ENCODE measurements around the gene SPDYE8. TPM values are rescaled to one million over a fixed set of nuclear protein-coding genes. Genes with fewer than 3 reads are reported as not detected.
"Not testable (repeated sequence)": the region's sequence is repeated elsewhere in the genome, so short reads cannot be mapped to it uniquely, and the experiment has no call there.

The SPDYE8 gene
- not detected for total RNA-seq

- DNase-seq; H3K36me3 Mint-ChIP-seq (ENCODE audit: low read depth); H3K9me3 Mint-ChIP-seq; H3K4me1 Mint-ChIP-seq; H3K4me3 Mint-ChIP-seq; POLR2A ChIA-PET; H3K27ac Mint-ChIP-seq; H3K27me3 Mint-ChIP-seq; CTCF ChIA-PET: not testable (repeated sequence)
These were observed at the start of gene SPDYE8 for GRCh38 chr7:73029666-73030065. SPDYE8 (minus strand) TSS chr7:73029766; CDS start chr7:73027966, 1,800 bp downstream.

GRCh38 chr7:73057811-73058210 is 28.2 kb upstream of the SPDYE8 start, which contains the start of gene SPDYE11:
SPDYE11 (minus strand) TSS chr7:73057911; CDS start chr7:73056111, 1,800 bp downstream.
- POLR2A ChIA-PET; H3K27me3 Mint-ChIP-seq; H3K36me3 Mint-ChIP-seq (ENCODE audit: low read depth); H3K9me3 Mint-ChIP-seq; H3K4me1 Mint-ChIP-seq; DNase-seq; CTCF ChIA-PET; H3K27ac Mint-ChIP-seq; H3K4me3 Mint-ChIP-seq: not testable (repeated sequence)

GRCh38 chr7:73006491-73006890 is 23.1 kb downstream of the SPDYE8 start:
- H3K9me3 Mint-ChIP-seq; H3K27me3 Mint-ChIP-seq; H3K27ac Mint-ChIP-seq; H3K4me1 Mint-ChIP-seq; CTCF ChIA-PET; POLR2A ChIA-PET; H3K36me3 Mint-ChIP-seq (ENCODE audit: low read depth): not testable (repeated sequence)
- DNase-seq = peak; percentile 4
- peak overlapping the region; percentile 41 for H3K4me3 Mint-ChIP-seq

- POLR2A ChIA-PET; H3K9me3 Mint-ChIP-seq; H3K4me1 Mint-ChIP-seq; CTCF ChIA-PET; H3K27me3 Mint-ChIP-seq; H3K36me3 Mint-ChIP-seq (ENCODE audit: low read depth): not testable (repeated sequence)
- peak; percentile 85 for DNase-seq
- Mint-ChIP-seq H3K4me3 (peak overlapping the region; percentile 86), H3K27ac (peak overlapping the region; percentile 96)
These were observed 23.7 kb downstream of the SPDYE8 start for GRCh38 chr7:73005693-73006447.

- CTCF ChIA-PET; H3K27me3 Mint-ChIP-seq; H3K4me1 Mint-ChIP-seq; POLR2A ChIA-PET; H3K36me3 Mint-ChIP-seq (ENCODE audit: low read depth); H3K9me3 Mint-ChIP-seq: not testable (repeated sequence)
- DNase-seq = peak; percentile 62
- Mint-ChIP-seq H3K27ac (peak overlapping the region; percentile 96), H3K4me3 (peak overlapping the region; percentile 86)
These were observed 24.2 kb downstream of the SPDYE8 start for GRCh38 chr7:73005356-73005692.

- H3K27ac Mint-ChIP-seq; H3K9me3 Mint-ChIP-seq; H3K36me3 Mint-ChIP-seq (ENCODE audit: low read depth); H3K4me3 Mint-ChIP-seq; DNase-seq; H3K4me1 Mint-ChIP-seq; POLR2A ChIA-PET; H3K27me3 Mint-ChIP-seq; CTCF ChIA-PET: not testable (repeated sequence)
These were observed 31.6 kb downstream of the SPDYE8 start for GRCh38 chr7:72997887-72998468.

- CTCF ChIA-PET; H3K4me3 Mint-ChIP-seq; H3K4me1 Mint-ChIP-seq; POLR2A ChIA-PET; H3K36me3 Mint-ChIP-seq (ENCODE audit: low read depth); H3K9me3 Mint-ChIP-seq; DNase-seq; H3K27me3 Mint-ChIP-seq; H3K27ac Mint-ChIP-seq: not testable (repeated sequence)
These were observed 32.1 kb downstream of the SPDYE8 start for GRCh38 chr7:72997447-72997846.

GRCh38 chr7:72995484-72995883 is 34.1 kb downstream of the SPDYE8 start:
- POLR2A ChIA-PET; H3K36me3 Mint-ChIP-seq (ENCODE audit: low read depth); H3K4me1 Mint-ChIP-seq; CTCF ChIA-PET; H3K27ac Mint-ChIP-seq; H3K27me3 Mint-ChIP-seq; H3K9me3 Mint-ChIP-seq; H3K4me3 Mint-ChIP-seq; DNase-seq: not testable (repeated sequence)

- H3K4me3 Mint-ChIP-seq; H3K9me3 Mint-ChIP-seq; H3K27me3 Mint-ChIP-seq; CTCF ChIA-PET; H3K4me1 Mint-ChIP-seq; POLR2A ChIA-PET; DNase-seq; H3K36me3 Mint-ChIP-seq (ENCODE audit: low read depth); H3K27ac Mint-ChIP-seq: not testable (repeated sequence)
These were observed 39.2 kb downstream of the SPDYE8 start for GRCh38 chr7:72990146-72990913.

- H3K4me1 Mint-ChIP-seq; H3K36me3 Mint-ChIP-seq (ENCODE audit: low read depth); DNase-seq; POLR2A ChIA-PET; H3K4me3 Mint-ChIP-seq; H3K9me3 Mint-ChIP-seq; CTCF ChIA-PET; H3K27ac Mint-ChIP-seq; H3K27me3 Mint-ChIP-seq: not testable (repeated sequence)
These were observed 47.5 kb downstream of the SPDYE8 start for GRCh38 chr7:72982084-72982483.

GRCh38 chr7:72980382-72980781 is 49.2 kb downstream of the SPDYE8 start:
- CTCF ChIA-PET; DNase-seq; H3K9me3 Mint-ChIP-seq; POLR2A ChIA-PET; H3K4me1 Mint-ChIP-seq; H3K27me3 Mint-ChIP-seq; H3K27ac Mint-ChIP-seq; H3K4me3 Mint-ChIP-seq; H3K36me3 Mint-ChIP-seq (ENCODE audit: low read depth): not testable (repeated sequence)

GRCh38 chr7:72976434-72976833 is 53.1 kb downstream of the SPDYE8 start:
- H3K27ac Mint-ChIP-seq; DNase-seq; POLR2A ChIA-PET; H3K4me1 Mint-ChIP-seq; H3K36me3 Mint-ChIP-seq (ENCODE audit: low read depth); H3K27me3 Mint-ChIP-seq; H3K9me3 Mint-ChIP-seq; H3K4me3 Mint-ChIP-seq; CTCF ChIA-PET: not testable (repeated sequence)

- H3K4me3 Mint-ChIP-seq; H3K27ac Mint-ChIP-seq; H3K4me1 Mint-ChIP-seq; H3K36me3 Mint-ChIP-seq (ENCODE audit: low read depth); H3K27me3 Mint-ChIP-seq; H3K9me3 Mint-ChIP-seq; CTCF ChIA-PET; POLR2A ChIA-PET; DNase-seq: not testable (repeated sequence)
These were observed 53.8 kb downstream of the SPDYE8 start for GRCh38 chr7:72975656-72976286.
